HG02973 (cell line): ENCODE results near the gene TTC16.

Source experiments
- ATAC-seq: cut with Tn5 transposase; IDR thresholded peaks from one replicate; pipeline ENCODE4 v1.9.1; 2021; ENCODE audit warnings: moderate library complexity; ENCODE audit not compliant: unreplicated experiment

The TTC16 gene

GRCh38 chr9:127694890-127695720 lies 20.8 kb upstream of the TTC16 start:
- no peak for ATAC-seq

- ATAC-seq: no peak
Measured at GRCh38 chr9:127697575-127697974, 18.3 kb upstream of the TTC16 start.

DNA sequence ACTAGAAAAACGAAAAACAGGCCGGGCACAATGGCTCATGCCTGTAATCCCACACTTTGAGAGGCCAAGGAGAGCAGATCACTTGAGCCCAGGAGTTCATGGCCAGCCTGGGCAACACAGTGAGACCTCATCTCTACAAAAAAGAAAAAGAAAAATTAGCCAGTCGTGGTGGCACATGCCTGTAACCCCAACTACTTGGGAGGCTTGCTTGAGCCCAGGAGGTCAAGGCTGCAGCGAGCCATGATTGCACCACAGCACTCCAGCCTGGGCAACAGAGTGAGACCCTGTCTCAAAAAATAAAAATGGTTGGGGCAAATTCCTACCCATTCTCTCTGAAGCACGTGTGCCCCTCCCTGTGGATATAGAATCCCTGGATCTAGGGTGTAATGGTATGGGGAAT lies 17.5 kb upstream of the TTC16 start:
- no peak for ATAC-seq

- ATAC-seq: peak; percentile 96
Measured at GRCh38 chr9:127698985-127699670, 16.8 kb upstream of the TTC16 start.

- no peak for ATAC-seq
Measured at GRCh38 chr9:127700140-127700539, 15.7 kb upstream of the TTC16 start.

GRCh38 chr9:127700594-127701255 lies 15.2 kb upstream of the TTC16 start:
- no peak for ATAC-seq

GRCh38 chr9:127703289-127703946 lies 12.5 kb upstream of the TTC16 start:
- no peak for ATAC-seq

- ATAC-seq: no peak
Measured at GRCh38 chr9:127705577-127706379, 10.1 kb upstream of the TTC16 start.

DNA sequence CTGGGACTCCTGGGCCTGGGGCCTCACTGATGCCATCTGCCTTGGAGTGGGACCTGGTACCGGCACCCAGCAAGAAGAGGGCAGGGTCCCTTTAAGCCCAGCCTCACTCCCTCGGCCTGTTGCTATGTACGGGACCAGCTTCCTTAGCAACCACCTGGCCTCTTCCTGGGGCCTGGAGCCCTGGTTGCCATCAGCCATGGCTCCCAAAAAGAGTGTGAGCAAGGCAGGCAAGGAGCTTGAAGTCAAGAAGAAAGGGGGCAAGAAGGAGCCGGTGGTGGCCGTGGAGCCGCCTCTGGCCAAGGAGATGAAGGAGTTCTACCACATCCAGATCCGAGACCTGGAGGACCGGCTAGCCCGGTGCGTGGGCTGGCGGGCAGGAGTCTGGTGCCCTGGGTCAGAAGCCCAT lies 9.0 kb upstream of the TTC16 start, which contains the start of gene CFAP157:
CFAP157 (plus strand) TSS at position 153 of the 406 bp plus-strand sequence; CDS start at position 197, 44 bp downstream.
- no peak for ATAC-seq

- ATAC-seq: no peak
Measured at GRCh38 chr9:127707766-127708165, 8.1 kb upstream of the TTC16 start.

- no peak for ATAC-seq
Measured at GRCh38 chr9:127708952-127709587, 6.8 kb upstream of the TTC16 start.

DNA sequence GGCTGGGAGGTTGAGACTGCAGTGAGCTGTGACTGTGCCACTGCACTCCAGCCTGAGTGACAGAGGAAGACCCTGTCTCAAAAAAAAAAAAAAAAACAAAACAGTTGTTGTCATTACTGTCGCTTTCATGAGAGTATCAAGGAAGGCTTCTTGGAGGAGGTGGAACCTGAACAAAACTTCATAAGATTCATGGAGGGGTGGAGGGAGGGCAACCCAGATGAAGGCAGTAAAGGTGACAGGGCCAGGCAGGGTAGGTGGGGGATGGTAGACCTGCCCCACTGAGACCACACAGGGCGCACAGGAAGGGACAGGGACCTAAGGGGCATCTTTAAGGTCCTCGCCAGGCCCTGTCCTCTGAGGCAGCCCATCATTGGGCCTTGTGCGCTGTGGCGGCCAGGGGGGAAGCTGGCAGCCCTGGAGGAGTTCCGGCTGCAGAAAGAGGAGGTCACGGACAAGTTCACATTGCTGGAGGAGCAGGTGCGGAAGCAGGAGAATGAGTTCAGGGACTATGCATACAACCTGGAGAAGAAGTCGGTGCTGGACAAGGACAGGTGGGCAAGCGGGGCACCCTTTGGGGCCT lies 5.6 kb upstream of the TTC16 start:
- no peak for ATAC-seq

- ATAC-seq: no peak
Measured at GRCh38 chr9:127711226-127711701, 4.6 kb upstream of the TTC16 start.

GRCh38 chr9:127711831-127712274 lies 4.0 kb upstream of the TTC16 start:
- no peak for ATAC-seq

- no peak for ATAC-seq
Measured at GRCh38 chr9:127712371-127712770, 3.5 kb upstream of the TTC16 start.

DNA sequence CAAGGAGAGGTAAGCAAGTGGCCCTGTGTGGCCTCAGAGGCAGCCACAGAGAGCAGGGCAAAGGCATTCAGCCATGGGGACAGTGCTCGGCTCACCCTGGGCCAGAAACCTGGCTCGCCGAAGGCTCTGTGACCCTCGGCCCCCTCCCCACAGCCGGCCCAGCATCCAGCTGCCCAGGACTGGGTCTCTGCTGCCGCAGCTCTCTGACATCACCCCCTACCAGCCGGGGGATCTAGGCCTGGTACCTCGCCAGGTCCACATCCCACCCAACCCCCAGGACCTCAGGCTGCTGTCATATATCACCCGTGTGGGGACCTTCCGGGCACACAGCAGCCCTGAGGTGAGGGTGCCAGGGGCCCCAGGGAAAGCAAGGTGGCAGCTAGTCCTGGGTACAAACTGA lies 3.0 kb upstream of the TTC16 start:
- ATAC-seq: no peak

GRCh38 chr9:127714020-127714750 lies 1.7 kb upstream of the TTC16 start:
- ATAC-seq: no peak

DNA sequence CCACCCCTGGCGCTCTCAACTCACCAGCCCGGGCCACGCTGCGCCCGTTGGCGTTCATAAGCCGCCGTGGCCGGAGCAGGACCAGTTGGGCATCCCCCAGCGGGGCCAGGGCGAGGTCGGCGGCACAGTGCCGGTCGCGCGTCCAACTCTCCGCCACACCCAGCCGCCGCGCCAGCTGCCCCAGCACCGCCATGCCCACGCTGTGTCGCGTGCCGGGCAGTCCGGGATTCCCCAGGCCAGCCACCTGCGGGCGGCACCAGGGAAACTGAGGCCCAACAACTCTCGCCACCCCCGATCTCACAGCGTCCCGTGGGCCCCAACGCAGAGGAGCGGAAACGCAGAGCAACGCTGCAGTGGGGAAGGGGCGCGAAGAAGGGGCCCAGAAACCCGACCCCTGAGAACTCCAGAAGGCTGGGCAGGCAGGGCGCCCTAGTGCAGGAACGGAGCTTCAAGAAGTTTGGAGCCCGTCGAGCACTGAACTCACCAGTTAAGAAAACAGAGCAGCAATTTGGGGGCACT lies 869 bp upstream of the TTC16 start:
- no peak for ATAC-seq
